Trophoblast cell (in vitro differentiated cells and primary cell): Measurements from ENCODE around the gene MALRD1.

Experiments
- DNase-seq, 2 donors: peaks; one replicate each; pipeline ENCODE4 v3.0.0-alpha.2; 2016
- H2AFZ ChIP-seq: 2 replicates; pipeline ENCODE4 v1.6.1; 2013; ENCODE audit warnings: low read length, moderate library complexity, mild to moderate bottlenecking; ENCODE audit not compliant: insufficient read depth, poor library complexity
- H2AK5ac ChIP-seq: 2 replicates; pipeline ENCODE4 v1.6.1; 2013; ENCODE audit warnings: mild to moderate bottlenecking, low read length
- H2BK120ac ChIP-seq: 2 replicates; pipeline ENCODE4 v1.6.1; 2013; ENCODE audit warnings: low read length, mild to moderate bottlenecking, moderate library complexity; ENCODE audit not compliant: insufficient read depth, poor library complexity
- H2BK12ac ChIP-seq: 2 replicates; pipeline ENCODE4 v1.6.1; 2013; ENCODE audit warnings: mild to moderate bottlenecking, low read length, moderate library complexity
- H2BK5ac ChIP-seq: 2 replicates; pipeline ENCODE4 v1.6.1; 2013; ENCODE audit warnings: low read length, low read depth, moderate library complexity, mild to moderate bottlenecking; ENCODE audit not compliant: poor library complexity
- H3K14ac ChIP-seq: 2 replicates; pipeline ENCODE4 v1.6.1; 2013; ENCODE audit warnings: mild to moderate bottlenecking, low read length
- H3K18ac ChIP-seq: 2 replicates; pipeline ENCODE4 v1.6.1; 2013; ENCODE audit warnings: mild to moderate bottlenecking, low read length
- H3K23ac ChIP-seq: 2 replicates; pipeline ENCODE4 v1.6.1; 2013; ENCODE audit warnings: low read length
- H3K27ac ChIP-seq: 2 replicates; pipeline ENCODE4 v1.5.1; 2013; ENCODE audit warnings: low read depth, mild to moderate bottlenecking, inconsistent platforms, low read length, moderate library complexity
- H3K27me3 ChIP-seq: 2 replicates; pipeline ENCODE4 v1.6.1; 2013; ENCODE audit warnings: inconsistent platforms, mild to moderate bottlenecking, low read length, moderate library complexity; ENCODE audit not compliant: insufficient read depth
- H3K36me3 ChIP-seq, 2 experiments: 1 replicate in 1 of 2; 2 replicates in 1 of 2; pipeline ENCODE4 v1.6.1; 2013; ENCODE audit warnings: low read length in 2 of 2, mild to moderate bottlenecking in 2 of 2, moderate library complexity in 1 of 2; ENCODE audit not compliant: insufficient read depth in 2 of 2, control insufficient read depth in 1 of 2
- H3K4ac ChIP-seq: 2 replicates; pipeline ENCODE4 v1.6.1; 2013; ENCODE audit warnings: low read depth, mild to moderate bottlenecking, low read length, moderate library complexity
- H3K4me1 ChIP-seq, 2 experiments: 1 replicate in 1 of 2; 2 replicates in 1 of 2; pipeline ENCODE4 v1.6.1; 2013; ENCODE audit warnings: low read length in 2 of 2, mild to moderate bottlenecking in 2 of 2, moderate library complexity in 1 of 2; ENCODE audit not compliant: insufficient read depth in 2 of 2, control insufficient read depth in 1 of 2
- H3K4me2 ChIP-seq: 2 replicates; pipeline ENCODE4 v1.6.1; 2013; ENCODE audit warnings: inconsistent platforms, mild to moderate bottlenecking, low read length, moderate library complexity
- H3K4me3 ChIP-seq: 2 replicates; pipeline ENCODE4 v1.5.1; 2013; ENCODE audit warnings: mild to moderate bottlenecking, low read depth, low read length, inconsistent platforms
- H3K79me1 ChIP-seq: one replicate; pipeline ENCODE4 v1.6.1; 2013; ENCODE audit warnings: low read length
- H3K79me2 ChIP-seq: 2 replicates; pipeline ENCODE4 v1.6.1; 2013; ENCODE audit warnings: low read length, mild to moderate bottlenecking; ENCODE audit not compliant: control insufficient read depth, insufficient read depth, poor library complexity
- H3K9ac ChIP-seq: 2 replicates; pipeline ENCODE4 v1.6.1; 2013; ENCODE audit warnings: mild to moderate bottlenecking, low read length
- H3K9me3 ChIP-seq: 2 replicates; pipeline ENCODE4 v1.6.1; 2013; ENCODE audit warnings: low read depth, mild to moderate bottlenecking, control low read depth, inconsistent platforms, low read length; ENCODE audit not compliant: insufficient read depth
- H4K12ac ChIP-seq: 2 replicates; pipeline ENCODE4 v1.6.1; 2013; ENCODE audit warnings: low read depth, mild to moderate bottlenecking, low read length, moderate library complexity
- H4K8ac ChIP-seq: 2 replicates; pipeline ENCODE4 v1.6.1; 2013; ENCODE audit warnings: low read depth, mild to moderate bottlenecking, low read length, moderate library complexity
- H4K91ac ChIP-seq: one replicate; pipeline ENCODE4 v1.6.1; 2013; ENCODE audit warnings: low read depth, mild to moderate bottlenecking, low read length, moderate library complexity
- WGBS: extraction: QIAGEN DNeasy Blood & Tissue Kit; methylation state at CpG from one replicate; pipeline ENCODE4 v1.1.7; 2013; ENCODE audit warnings: missing lambda C conversion rate; ENCODE audit not compliant: insufficient read length, insufficient coverage; ENCODE audit errors: extremely low coverage; 5-methylcytosine and 5-hydroxymethylcytosine counted together

Gene MALRD1

GRCh38 chr10:19231034-19231433, 182.4 kb downstream of the MALRD1 start:
- no peak for DNase-seq
- Histone ChIP-seq H3K36me3 (no peaks in the 10 kb centered on the region), H3K4ac (no peak overlapping the region), H3K4me1 (no peaks in the 10 kb centered on the region), H4K91ac (no peak overlapping the region), H3K23ac (no peak overlapping the region), H3K27ac (no peak overlapping the region), H2AFZ (no peak overlapping the region), H3K9ac (no peak overlapping the region), H3K18ac (no peak overlapping the region), H3K9me3 (no peaks in the 10 kb centered on the region), H3K79me2 (no peaks in the 10 kb centered on the region), H2BK12ac (no peak overlapping the region), H3K79me1 (no peaks in the 10 kb centered on the region), H2BK120ac (no peak overlapping the region), H3K4me3 (no peak overlapping the region), H4K8ac (no peak overlapping the region), H2AK5ac (no peak overlapping the region), H3K4me2 (no peak overlapping the region), H3K27me3 (no peaks in the 10 kb centered on the region), H2BK5ac (no peak overlapping the region), H3K14ac (no peak overlapping the region), H4K12ac (no peak overlapping the region)
- WGBS, result no CpG with 5 or more reads among the region's 1 CpG

DNA sequence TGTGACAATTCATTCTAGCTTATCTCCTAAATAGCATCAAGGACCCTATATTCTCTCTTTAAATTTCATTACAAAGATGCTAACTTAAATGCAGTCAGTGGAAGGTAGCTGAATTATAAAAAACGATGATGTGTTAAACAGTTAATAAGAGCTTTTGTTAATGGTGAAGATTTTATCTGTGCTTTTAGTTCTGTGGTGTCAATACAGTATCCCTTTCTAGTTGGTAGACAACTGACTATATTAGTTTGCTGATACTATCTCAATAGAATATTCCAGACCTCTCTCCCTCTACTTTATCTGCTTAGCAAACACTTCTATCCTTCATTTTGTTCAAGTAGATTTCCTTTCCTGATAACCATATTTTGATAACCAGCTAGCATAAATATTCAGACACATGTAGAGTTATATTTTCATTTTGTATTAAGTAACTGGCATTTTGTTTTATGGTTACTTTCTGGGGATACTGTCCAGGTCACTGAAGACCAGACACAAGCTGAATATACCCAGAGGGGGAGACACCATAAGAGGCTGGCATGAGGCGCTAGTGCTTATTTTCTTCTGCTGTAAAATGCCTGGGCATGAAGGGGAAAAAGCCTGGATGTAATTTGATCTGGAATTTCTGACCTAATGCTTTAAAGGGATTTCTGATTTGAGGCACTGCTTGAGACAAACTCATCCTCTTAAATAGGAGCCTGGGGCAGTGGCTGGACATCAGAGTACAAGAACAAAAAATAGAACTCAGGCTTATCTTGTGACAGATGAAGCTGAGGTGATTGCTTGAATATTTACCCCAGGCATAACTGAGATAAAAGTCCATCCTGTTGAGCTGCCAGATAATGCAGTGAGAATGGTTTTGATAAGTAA, 197.5 kb downstream of the MALRD1 start:
- Histone ChIP-seq H2AFZ (no peak overlapping the region), H3K18ac (no peak overlapping the region), H3K9me3 (no peaks in the 10 kb centered on the region), H3K27ac (no peak overlapping the region), H3K79me1 (no peaks in the 10 kb centered on the region), H3K36me3 (no peaks in the 10 kb centered on the region), H2AK5ac (no peak overlapping the region), H4K8ac (no peak overlapping the region), H3K4me3 (no peak overlapping the region), H4K12ac (no peak overlapping the region), H2BK5ac (no peak overlapping the region), H2BK120ac (no peak overlapping the region), H3K9ac (no peak overlapping the region), H3K4me2 (peak overlapping the region; percentile 8), H3K4me1 (no peaks in the 10 kb centered on the region), H3K14ac (no peak overlapping the region), H3K4ac (no peak overlapping the region), H3K79me2 (no peaks in the 10 kb centered on the region), H3K27me3 (no peaks in the 10 kb centered on the region), H2BK12ac (no peak overlapping the region), H3K23ac (no peak overlapping the region), H4K91ac (no peak overlapping the region)
- WGBS, result no CpG with 5 or more reads among the region's 2 CpGs
- no peak for DNase-seq

DNA sequence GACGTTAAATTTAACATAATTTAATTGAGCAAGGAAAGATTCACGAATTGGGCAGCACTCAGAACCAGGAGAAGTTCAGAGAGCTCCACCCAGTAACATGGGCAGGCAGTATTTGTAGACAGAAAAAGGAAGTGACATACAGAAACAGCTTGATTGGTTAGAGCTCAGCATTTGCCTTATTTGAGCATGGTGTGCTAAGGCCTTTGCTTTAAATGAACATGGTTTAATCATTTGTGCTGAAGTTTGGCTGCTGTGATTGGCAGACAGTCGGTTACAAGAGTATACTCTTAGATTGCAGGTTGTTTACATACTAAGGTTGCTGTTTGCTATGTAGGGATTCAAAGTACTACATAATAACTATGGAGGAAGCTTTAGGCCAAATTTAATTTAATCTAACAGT, 199.2 kb downstream of the MALRD1 start:
- H2BK120ac ChIP-seq, result no peak overlapping the region
- no peak overlapping the region for H2BK12ac ChIP-seq
- H2AK5ac ChIP-seq, result no peak overlapping the region
- H3K23ac ChIP-seq, result no peak overlapping the region
- no peak overlapping the region for H3K27ac ChIP-seq
- H4K8ac ChIP-seq, result no peak overlapping the region
- H3K4ac ChIP-seq, result no peak overlapping the region
- H3K9me3 ChIP-seq, result no peaks in the 10 kb centered on the region
- no peak overlapping the region for H3K14ac ChIP-seq
- no peak for DNase-seq
- no peak overlapping the region for H4K12ac ChIP-seq
- no peak overlapping the region for H2BK5ac ChIP-seq
- H3K79me2 ChIP-seq, result no peaks in the 10 kb centered on the region
- no peak overlapping the region for H3K4me2 ChIP-seq
- no peak overlapping the region for H2AFZ ChIP-seq
- H3K79me1 ChIP-seq, result no peaks in the 10 kb centered on the region
- H3K4me1 ChIP-seq, result no peaks in the 10 kb centered on the region
- H3K18ac ChIP-seq, result no peak overlapping the region
- WGBS, result no CpG with 5 or more reads among the region's 3 CpGs
- H3K9ac ChIP-seq, result no peak overlapping the region
- H3K4me3 ChIP-seq, result no peak overlapping the region
- no peak overlapping the region for H4K91ac ChIP-seq
- H3K27me3 ChIP-seq, result no peaks in the 10 kb centered on the region
- H3K36me3 ChIP-seq, result no peaks in the 10 kb centered on the region

DNA sequence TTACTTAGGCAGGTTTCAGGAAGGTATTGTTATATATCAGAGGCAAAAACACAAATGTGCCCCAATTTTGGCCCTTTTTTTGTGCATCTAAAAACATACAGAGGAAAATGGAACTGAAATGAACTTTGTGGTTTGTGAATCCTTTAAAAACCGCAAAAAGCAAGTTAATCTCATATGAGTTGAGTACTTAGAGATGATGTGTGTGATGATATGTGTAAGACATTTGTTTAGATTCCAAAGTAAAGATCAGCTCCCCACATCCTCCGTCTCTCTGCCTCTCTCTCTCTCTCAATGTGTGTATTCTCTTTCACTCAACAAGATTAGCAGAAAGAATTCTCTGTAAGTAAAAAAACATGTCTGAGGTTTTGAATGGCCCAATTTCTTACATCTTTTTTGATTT, 201.9 kb downstream of the MALRD1 start:
- no peak overlapping the region for H3K27ac ChIP-seq
- no CpG with 5 or more reads among the region's 2 CpGs for WGBS
- H4K12ac ChIP-seq, result no peak overlapping the region
- H3K4me2 ChIP-seq, result no peak overlapping the region
- H3K79me1 ChIP-seq, result no peaks in the 10 kb centered on the region
- H3K14ac ChIP-seq, result no peak overlapping the region
- no peak overlapping the region for H3K23ac ChIP-seq
- H2AK5ac ChIP-seq, result no peak overlapping the region
- no peaks in the 10 kb centered on the region for H3K9me3 ChIP-seq
- H3K27me3 ChIP-seq, result no peaks in the 10 kb centered on the region
- no peak overlapping the region for H4K8ac ChIP-seq
- no peaks in the 10 kb centered on the region for H3K4me1 ChIP-seq
- no peak overlapping the region for H3K4ac ChIP-seq
- no peak overlapping the region for H3K18ac ChIP-seq
- no peak overlapping the region for H2BK5ac ChIP-seq
- H2AFZ ChIP-seq, result no peak overlapping the region
- DNase-seq, result no peak
- no peaks in the 10 kb centered on the region for H3K79me2 ChIP-seq
- H3K4me3 ChIP-seq, result no peak overlapping the region
- H2BK120ac ChIP-seq, result no peak overlapping the region
- no peaks in the 10 kb centered on the region for H3K36me3 ChIP-seq
- H4K91ac ChIP-seq, result no peak overlapping the region
- H3K9ac ChIP-seq, result no peak overlapping the region
- no peak overlapping the region for H2BK12ac ChIP-seq
